GM10266 (cell line): ENCODE data around the gene CTSW.

Experiments
- DNase-seq: peaks from one replicate; pipeline ENCODE4 v3.0.0; 2012; ENCODE audit errors: extremely low spot score
- TF ChIP-seq, protein P1 (sequence below): IDR thresholded peaks from 2 replicates; pipeline ENCODE4 v1.5.1; 2012; ENCODE audit warnings: mild to moderate bottlenecking, low read depth; ENCODE audit not compliant: control insufficient read depth, insufficient read depth; ENCODE audit errors: missing control alignments

The CTSW gene

DNA sequence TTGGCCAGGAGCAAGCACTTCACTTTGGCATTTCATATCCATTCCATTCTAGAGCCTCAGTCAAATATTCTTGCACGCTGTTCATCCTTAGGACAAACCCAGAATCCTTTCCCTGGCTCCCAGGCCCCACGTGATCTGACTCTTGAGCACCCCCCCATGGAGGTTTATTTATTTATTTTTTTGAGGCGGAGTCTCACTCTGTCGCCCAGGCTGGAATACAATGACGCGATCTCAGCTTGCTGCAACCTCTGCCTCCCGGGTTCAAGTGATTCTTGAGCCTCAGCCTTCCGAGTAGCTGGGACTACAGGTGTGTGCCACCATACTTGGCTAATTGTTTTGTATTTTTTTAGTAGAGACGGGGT lies 52.9 kb downstream of the CTSW start:
- TF ChIP-seq, protein P1, sequence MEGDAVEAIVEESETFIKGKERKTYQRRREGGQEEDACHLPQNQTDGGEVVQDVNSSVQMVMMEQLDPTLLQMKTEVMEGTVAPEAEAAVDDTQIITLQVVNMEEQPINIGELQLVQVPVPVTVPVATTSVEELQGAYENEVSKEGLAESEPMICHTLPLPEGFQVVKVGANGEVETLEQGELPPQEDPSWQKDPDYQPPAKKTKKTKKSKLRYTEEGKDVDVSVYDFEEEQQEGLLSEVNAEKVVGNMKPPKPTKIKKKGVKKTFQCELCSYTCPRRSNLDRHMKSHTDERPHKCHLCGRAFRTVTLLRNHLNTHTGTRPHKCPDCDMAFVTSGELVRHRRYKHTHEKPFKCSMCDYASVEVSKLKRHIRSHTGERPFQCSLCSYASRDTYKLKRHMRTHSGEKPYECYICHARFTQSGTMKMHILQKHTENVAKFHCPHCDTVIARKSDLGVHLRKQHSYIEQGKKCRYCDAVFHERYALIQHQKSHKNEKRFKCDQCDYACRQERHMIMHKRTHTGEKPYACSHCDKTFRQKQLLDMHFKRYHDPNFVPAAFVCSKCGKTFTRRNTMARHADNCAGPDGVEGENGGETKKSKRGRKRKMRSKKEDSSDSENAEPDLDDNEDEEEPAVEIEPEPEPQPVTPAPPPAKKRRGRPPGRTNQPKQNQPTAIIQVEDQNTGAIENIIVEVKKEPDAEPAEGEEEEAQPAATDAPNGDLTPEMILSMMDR = no peak
- no peak for DNase-seq
